H9 (cell line): ENCODE results near the gene ZBTB20. TPM values are rescaled to one million over a fixed set of nuclear protein-coding genes. Genes with fewer than 3 reads are reported as not detected.

Experiments
- DNase-seq: peaks from one replicate; pipeline ENCODE4 v3.0.0-alpha.2; 2017
- H2AFZ ChIP-seq: one replicate; pipeline ENCODE4 v1.6.1; 2013; ENCODE audit warnings: mild to moderate bottlenecking, low read length, control low read depth, moderate library complexity
- H2AK5ac ChIP-seq: 2 replicates; pipeline ENCODE4 v1.6.1; 2013; ENCODE audit warnings: low read length, control low read depth, mixed read lengths; ENCODE audit not compliant: insufficient read length
- H2BK120ac ChIP-seq: one replicate; pipeline ENCODE4 v1.6.1; 2013; ENCODE audit warnings: low read depth, mild to moderate bottlenecking, low read length, control low read depth, inconsistent platforms; ENCODE audit not compliant: poor library complexity, severe bottlenecking
- H2BK12ac ChIP-seq: 2 replicates; pipeline ENCODE4 v1.6.1; 2013; ENCODE audit warnings: low read length, control low read depth, mixed read lengths, low read depth; ENCODE audit not compliant: insufficient read length
- H2BK15ac ChIP-seq: 2 replicates; pipeline ENCODE4 v1.6.1; 2013; ENCODE audit warnings: low read depth, low read length, control low read depth
- H2BK20ac ChIP-seq: one replicate; pipeline ENCODE4 v1.6.1; 2013; ENCODE audit warnings: low read depth, mild to moderate bottlenecking, low read length, control low read depth, inconsistent platforms; ENCODE audit not compliant: poor library complexity, severe bottlenecking
- H2BK5ac ChIP-seq: 2 replicates; pipeline ENCODE4 v1.6.1; 2013; ENCODE audit warnings: low read length, control low read depth, mixed read lengths; ENCODE audit not compliant: insufficient read length
- H3K14ac ChIP-seq: 2 replicates; pipeline ENCODE4 v1.6.1; 2013; ENCODE audit warnings: low read length, control low read depth; ENCODE audit not compliant: insufficient read depth
- H3K18ac ChIP-seq: 2 replicates; pipeline ENCODE4 v1.6.1; 2013; ENCODE audit warnings: low read depth, mild to moderate bottlenecking, mixed read lengths, low read length, control low read depth; ENCODE audit not compliant: insufficient read length
- H3K23ac ChIP-seq: 2 replicates; pipeline ENCODE4 v1.6.1; 2013; ENCODE audit warnings: low read length, control low read depth, mixed read lengths, low read depth; ENCODE audit not compliant: insufficient read length
- H3K23me2 ChIP-seq: 2 replicates; pipeline ENCODE4 v1.6.1; 2013; ENCODE audit warnings: low read depth, mild to moderate bottlenecking, mixed read lengths, low read length, control low read depth; ENCODE audit not compliant: insufficient read length, poor library complexity, severe bottlenecking
- H3K27ac ChIP-seq: 2 replicates; pipeline ENCODE4 v1.5.1; 2013; ENCODE audit warnings: low read length, control low read depth, mixed read lengths, low read depth; ENCODE audit not compliant: insufficient read length
- H3K27me3 ChIP-seq: 2 replicates; pipeline ENCODE4 v1.6.1; 2013; ENCODE audit warnings: low read length, control low read depth, inconsistent platforms; ENCODE audit not compliant: insufficient read depth
- H3K4ac ChIP-seq: 2 replicates; pipeline ENCODE4 v1.6.1; 2013; ENCODE audit warnings: low read depth, mild to moderate bottlenecking, control low read depth, inconsistent platforms, low read length, moderate library complexity
- H3K4me1 ChIP-seq: 2 replicates; pipeline ENCODE4 v1.6.1; 2013; ENCODE audit warnings: low read length, control low read depth, inconsistent platforms; ENCODE audit not compliant: insufficient read depth
- H3K4me2 ChIP-seq: 2 replicates; pipeline ENCODE4 v1.6.1; 2013; ENCODE audit warnings: low read length, control low read depth, mixed read lengths; ENCODE audit not compliant: insufficient read length, insufficient read depth
- H3K56ac ChIP-seq: 2 replicates; pipeline ENCODE4 v1.6.1; 2013; ENCODE audit warnings: low read depth, mild to moderate bottlenecking, mixed read lengths, low read length, control low read depth; ENCODE audit not compliant: insufficient read length
- H3K79me1 ChIP-seq: 2 replicates; pipeline ENCODE4 v1.6.1; 2013; ENCODE audit warnings: low read depth, mild to moderate bottlenecking, moderate library complexity, low read length, control low read depth, inconsistent platforms; ENCODE audit not compliant: insufficient read depth, poor library complexity, severe bottlenecking
- H3K79me2 ChIP-seq: 2 replicates; pipeline ENCODE4 v1.6.1; 2013; ENCODE audit warnings: low read length, control low read depth, inconsistent platforms; ENCODE audit not compliant: insufficient read depth
- H3K9ac ChIP-seq: 2 replicates; pipeline ENCODE4 v1.6.1; 2013; ENCODE audit warnings: low read length, control low read depth, mixed read lengths; ENCODE audit not compliant: insufficient read length; ENCODE audit errors: extremely low read depth
- H3K9me3 ChIP-seq: one replicate; pipeline ENCODE4 v1.6.1; 2013; ENCODE audit warnings: low read depth, low read length, inconsistent platforms; ENCODE audit not compliant: control insufficient read depth
- H3T11ph ChIP-seq: one replicate; pipeline ENCODE4 v1.6.1; 2013; ENCODE audit warnings: mild to moderate bottlenecking, low read length, control low read depth, inconsistent platforms
- H4K20me1 ChIP-seq: one replicate; pipeline ENCODE4 v1.6.1; 2013; ENCODE audit not compliant: control insufficient read depth, insufficient read length, insufficient read depth
- H4K5ac ChIP-seq: 2 replicates; pipeline ENCODE4 v1.6.1; 2013; ENCODE audit warnings: low read depth, mild to moderate bottlenecking, mixed read lengths, low read length, control low read depth; ENCODE audit not compliant: insufficient read length
- H4K8ac ChIP-seq: replicated peaks from 2 replicates; pipeline ENCODE4 v1.6.1; 2013; ENCODE audit warnings: low read length, control low read depth, mixed read lengths, low read depth; ENCODE audit not compliant: insufficient read length
- H4K91ac ChIP-seq: 2 replicates; pipeline ENCODE4 v1.6.1; 2013; ENCODE audit warnings: low read depth, mild to moderate bottlenecking, moderate library complexity, mixed read lengths, low read length, control low read depth; ENCODE audit not compliant: insufficient read length
- H3K27ac Mint-ChIP-seq, 3 experiments: 2 replicates in 2 of 3; 3 replicates in 1 of 3; pipeline ENCODE4 v1.8.0; 2020 to 2021; ENCODE audit warnings: mixed read lengths in 3 of 3, mild to moderate bottlenecking in 1 of 3, moderate library complexity in 1 of 3
- H3K27me3 Mint-ChIP-seq: 2 replicates; pipeline ENCODE4 v1.8.0; 2021; ENCODE audit warnings: low read depth, mild to moderate bottlenecking, moderate library complexity, mixed read lengths
- H3K36me3 Mint-ChIP-seq, 3 experiments: 2 replicates in 2 of 3; 3 replicates in 1 of 3; pipeline ENCODE4 v1.8.0; 2020 to 2021; ENCODE audit warnings: low read depth in 3 of 3, mixed read lengths in 3 of 3; ENCODE audit not compliant: insufficient read depth in 1 of 3
- H3K4me1 Mint-ChIP-seq, 2 experiments: 2 replicates each; pipeline ENCODE4 v1.8.0; 2020; ENCODE audit warnings: mixed read lengths in 2 of 2
- H3K4me3 Mint-ChIP-seq, 2 experiments: 2 replicates in 1 of 2; 3 replicates in 1 of 2; pipeline ENCODE4 v1.8.0; 2020 to 2021; ENCODE audit warnings: mild to moderate bottlenecking in 2 of 2, mixed read lengths in 2 of 2, moderate library complexity in 1 of 2
- H3K9me3 Mint-ChIP-seq, 2 experiments: 2 replicates in 1 of 2; 3 replicates in 1 of 2; pipeline ENCODE4 v1.8.0; 2020; ENCODE audit warnings: mild to moderate bottlenecking in 2 of 2, mixed read lengths in 2 of 2, moderate library complexity in 1 of 2
- WGBS: extraction: QIAGEN DNeasy Blood & Tissue Kit; methylation state at CpG from one replicate; pipeline ENCODE4 v1.1.7; 2013; ENCODE audit warnings: missing lambda C conversion rate, low lambda C conversion rate, mixed read lengths; ENCODE audit not compliant: insufficient read length; ENCODE audit errors: extremely low coverage; 5-methylcytosine and 5-hydroxymethylcytosine counted together
- total RNA-seq: library from RNA; stranded (reverse); gene quantifications from 2 replicates; pipeline ENCODE4 v1.2.1, GENCODE V29; 2021
- TF ChIP-seq, protein P1 (sequence below): fragments of 200-600 bp; sonication (generic); conservative IDR thresholded peaks from 3 replicates; pipeline ENCODE4 v1.8.0; 2021; ENCODE audit warnings: antibody characterized with exemption, mild to moderate bottlenecking

ZBTB20 gene
- total RNA-seq, 1 experiment from 2014 or later, result 0.70 TPM

DNA sequence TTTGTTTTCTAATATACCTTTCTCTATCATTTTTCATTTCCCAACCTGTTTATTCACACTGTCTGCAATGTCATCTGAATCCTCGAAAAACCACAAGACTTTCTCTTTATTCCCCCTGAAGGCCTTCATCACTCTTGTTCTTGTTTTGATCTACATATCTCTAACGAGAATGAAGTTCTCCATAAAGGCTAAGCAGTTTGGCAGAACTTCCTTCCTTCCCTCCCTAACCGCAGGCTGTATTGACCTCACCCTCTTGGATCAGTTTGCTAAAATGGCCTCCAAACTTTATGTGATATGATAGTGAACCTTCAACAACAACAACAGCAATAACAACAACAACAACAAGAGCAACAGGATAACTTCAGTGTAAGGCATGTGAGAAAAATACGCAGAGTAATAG lies 460.5 kb downstream of the ZBTB20 start:
- Histone ChIP-seq H3K56ac (no peak overlapping the region), H2BK15ac (no peak overlapping the region), H4K91ac (no peak overlapping the region), H3K4me2 (no peak overlapping the region), H4K8ac (no peak overlapping the region), H4K5ac (no peak overlapping the region), H3K14ac (no peak overlapping the region), H2AK5ac (no peak overlapping the region), H3K27ac (no peak overlapping the region), H2AFZ (peak overlapping the region; percentile 80), H3K9ac (no peak overlapping the region), H3K18ac (no peak overlapping the region), H3K4me1 (no peaks in the 10 kb centered on the region; the same call in 1 of the 2 replicates), H4K20me1 (no peaks in the 10 kb centered on the region), H2BK5ac (no peak overlapping the region), H2BK20ac (no peak overlapping the region), H3K9me3 (no peaks in the 10 kb centered on the region), H2BK12ac (no peak overlapping the region), H3K23me2 (no peaks in the 10 kb centered on the region), H2BK120ac (no peak overlapping the region), H3K79me1 (no peaks in the 10 kb centered on the region), H3K23ac (no peak overlapping the region), H3K79me2 (no peaks in the 10 kb centered on the region), H3K27me3 (no peaks in the 10 kb centered on the region), H3K4ac (no peak overlapping the region), H3T11ph (no peak overlapping the region)
- Mint-ChIP-seq H3K27me3 (no peaks in the 10 kb centered on the region), H3K9me3 (no peaks in the 10 kb centered on the region), H3K4me1 (peaks cover 16 to 22% of the 10 kb centered on the region in 2 experiments), H3K4me3 (no peak overlapping the region), H3K36me3 (no peaks in the 10 kb centered on the region), H3K27ac (peak overlapping the region in 1 of 3 experiments; percentile 50; a peak in 3 of 7 replicates)
- DNase-seq, result no peak
- no CpG with 5 or more reads among the region's 4 CpGs for WGBS
- TF ChIP-seq, protein P1, sequence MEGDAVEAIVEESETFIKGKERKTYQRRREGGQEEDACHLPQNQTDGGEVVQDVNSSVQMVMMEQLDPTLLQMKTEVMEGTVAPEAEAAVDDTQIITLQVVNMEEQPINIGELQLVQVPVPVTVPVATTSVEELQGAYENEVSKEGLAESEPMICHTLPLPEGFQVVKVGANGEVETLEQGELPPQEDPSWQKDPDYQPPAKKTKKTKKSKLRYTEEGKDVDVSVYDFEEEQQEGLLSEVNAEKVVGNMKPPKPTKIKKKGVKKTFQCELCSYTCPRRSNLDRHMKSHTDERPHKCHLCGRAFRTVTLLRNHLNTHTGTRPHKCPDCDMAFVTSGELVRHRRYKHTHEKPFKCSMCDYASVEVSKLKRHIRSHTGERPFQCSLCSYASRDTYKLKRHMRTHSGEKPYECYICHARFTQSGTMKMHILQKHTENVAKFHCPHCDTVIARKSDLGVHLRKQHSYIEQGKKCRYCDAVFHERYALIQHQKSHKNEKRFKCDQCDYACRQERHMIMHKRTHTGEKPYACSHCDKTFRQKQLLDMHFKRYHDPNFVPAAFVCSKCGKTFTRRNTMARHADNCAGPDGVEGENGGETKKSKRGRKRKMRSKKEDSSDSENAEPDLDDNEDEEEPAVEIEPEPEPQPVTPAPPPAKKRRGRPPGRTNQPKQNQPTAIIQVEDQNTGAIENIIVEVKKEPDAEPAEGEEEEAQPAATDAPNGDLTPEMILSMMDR, result no peak
